K562 treated with DMSO at 1 percent for 24 hours (cell line): ENCODE results near the gene CYB561A3. TPM values are rescaled to one million over a fixed set of nuclear protein-coding genes. Genes with fewer than 3 reads are reported as not detected.

Experiments
- total RNA-seq: library from RNA; unstranded; fragments of 300-600 nt; gene quantifications from 2 replicates; pipeline ENCODE4 v1.2.3, GENCODE V29; 2022; ENCODE audit warnings: low read depth; ENCODE audit not compliant: insufficient read depth

The CYB561A3 gene, protein sequence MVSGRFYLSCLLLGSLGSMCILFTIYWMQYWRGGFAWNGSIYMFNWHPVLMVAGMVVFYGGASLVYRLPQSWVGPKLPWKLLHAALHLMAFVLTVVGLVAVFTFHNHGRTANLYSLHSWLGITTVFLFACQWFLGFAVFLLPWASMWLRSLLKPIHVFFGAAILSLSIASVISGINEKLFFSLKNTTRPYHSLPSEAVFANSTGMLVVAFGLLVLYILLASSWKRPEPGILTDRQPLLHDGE
- total RNA-seq, result 113 and 115 TPM in 2 replicates

DNA sequence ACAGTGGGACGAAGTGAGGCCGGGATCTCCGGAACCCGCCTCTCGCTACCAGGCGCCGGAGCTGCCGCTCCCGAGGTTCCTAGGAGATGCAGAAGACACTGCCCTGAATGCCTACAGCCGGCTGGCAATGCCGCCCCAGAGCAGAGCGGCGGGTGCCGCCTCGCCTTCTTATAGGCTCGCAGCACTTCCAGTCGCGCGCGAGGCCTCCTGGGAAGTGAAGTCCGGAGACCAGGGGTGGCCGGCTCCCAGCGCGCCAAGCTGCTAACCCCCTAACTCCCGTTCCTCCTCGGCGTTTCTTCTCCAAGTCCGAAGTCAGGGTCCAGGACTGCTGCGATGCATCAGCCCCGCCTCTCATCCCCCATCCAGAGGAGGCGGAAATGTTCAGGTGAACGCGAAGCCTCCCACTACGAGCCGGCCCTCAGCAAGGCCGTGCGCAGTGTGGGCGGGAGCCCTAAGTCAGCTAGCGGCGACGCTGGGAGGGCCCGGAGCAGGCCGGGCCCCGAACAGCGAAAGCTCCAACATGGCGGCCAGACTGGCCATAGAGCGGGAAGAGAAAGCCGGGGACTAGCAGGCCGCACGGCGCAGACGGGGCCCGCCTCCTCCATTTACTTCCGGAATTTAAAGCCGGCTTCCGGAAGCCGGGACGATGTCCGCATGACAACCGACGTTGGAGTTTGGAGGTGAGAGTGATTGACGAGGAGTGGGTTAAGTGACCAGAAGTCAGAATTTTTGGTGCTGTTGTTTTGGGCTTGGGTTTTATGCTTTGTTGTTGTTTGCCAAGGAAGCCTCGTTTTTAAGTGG, at the start of gene CYB561A3, which contains the start of gene TMEM138:
CYB561A3 (minus strand) TSS at position 142 of the 801 bp plus-strand sequence. CDS start 5,169 bp downstream, outside the sequence.
TMEM138 (plus strand) TSS at position 634 of the 801 bp plus-strand sequence. CDS start 2,017 bp downstream, outside the sequence.

DNA sequence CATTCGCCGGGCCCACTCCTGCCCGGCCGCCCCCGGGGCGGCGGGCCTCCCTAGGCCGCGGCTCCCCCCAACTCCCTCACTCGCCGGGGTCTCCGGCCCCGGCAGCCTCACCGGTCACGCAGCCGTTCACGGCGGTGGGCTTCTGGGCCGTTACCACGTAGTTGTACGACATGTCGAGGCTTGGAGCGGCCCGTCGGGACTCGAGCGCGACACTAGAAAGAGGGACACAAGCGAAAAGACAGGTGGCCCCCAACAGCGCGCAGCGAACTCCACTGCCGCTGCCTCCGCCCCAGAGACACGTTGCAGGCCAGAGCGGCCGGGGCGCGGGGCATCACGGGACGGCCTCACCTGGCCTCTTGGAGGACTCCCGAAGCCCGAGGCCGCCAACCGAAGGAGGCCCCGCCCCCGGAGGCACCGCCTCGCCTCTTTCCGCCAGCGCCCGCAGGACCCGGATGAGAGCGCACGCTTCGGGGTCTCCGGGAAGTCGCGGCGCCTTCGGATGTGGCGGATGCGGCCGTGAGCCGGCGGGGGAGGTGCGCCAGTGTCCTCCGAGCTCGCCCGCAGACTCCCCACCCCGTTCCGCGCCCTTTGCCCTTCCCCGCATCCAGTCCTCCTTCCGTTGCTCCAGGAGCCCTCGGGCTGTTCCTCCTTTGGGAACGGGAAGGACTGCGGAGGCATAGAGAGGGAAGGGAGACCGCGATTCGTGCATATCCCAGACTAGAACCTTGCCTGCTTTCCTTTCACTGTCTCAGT, 28.7 kb downstream of the CYB561A3 start, which contains the start of the genes DDB1 and TKFC:
DDB1 (minus strand) TSS at position 309 of the 753 bp plus-strand sequence; CDS start at position 172, 137 bp downstream.
TKFC (plus strand) TSS at position 432 of the 753 bp plus-strand sequence. CDS start 1,501 bp downstream, outside the sequence.

Other genes starting within 250 kb of the CYB561A3 start
- 25.3 and 26.6 TPM in 2 replicates for gene VPS37C, start 200.5 kb downstream of the CYB561A3 start, total RNA-seq
- gene PGA3, start 158.4 kb downstream of the CYB561A3 start, total RNA-seq, result not detected in 2 replicates
- gene PGA4, start 139.5 kb downstream of the CYB561A3 start, total RNA-seq, result not detected in 2 replicates
- not detected in 2 replicates for gene PGA5, start 120.7 kb downstream of the CYB561A3 start, total RNA-seq
- 1.9 and 2.3 TPM in 2 replicates for gene VWCE, start 66.6 kb downstream of the CYB561A3 start, total RNA-seq
- 159 and 172 TPM in 2 replicates for gene DDB1, start 28.8 kb downstream of the CYB561A3 start, total RNA-seq
- 38.6 and 49.7 TPM in 2 replicates for gene TKFC, start 28.7 kb downstream of the CYB561A3 start, total RNA-seq
- 34.0 and 35.9 TPM in 2 replicates for gene TMEM138, start 492 bp upstream of the CYB561A3 start, total RNA-seq
- gene TMEM216, start 30.7 kb upstream of the CYB561A3 start, total RNA-seq, result 7.4 and 8.3 TPM in 2 replicates
- 55.1 and 58.4 TPM in 2 replicates for gene CPSF7, start 68.1 kb upstream of the CYB561A3 start, total RNA-seq
- 38.9 and 46.5 TPM in 2 replicates for gene SDHAF2, start 68.2 kb upstream of the CYB561A3 start, total RNA-seq
- gene LRRC10B, start 146.9 kb upstream of the CYB561A3 start, total RNA-seq, result 0.27 and 0.47 TPM in 2 replicates
- gene SYT7, start 219.2 kb upstream of the CYB561A3 start, total RNA-seq, result 0.09 and 0.43 TPM in 2 replicates